HepG2 (cell line): ENCODE data around the gene MSI2.

Source experiments
- ESRRA ChIP-seq: sonication (generic); formaldehyde crosslinking; IDR thresholded peaks from 2 replicates; pipeline ENCODE4 v1.5.1; 2020; ENCODE audit warnings: mild to moderate bottlenecking, low read depth, missing genetic modification reagents
- JUND ChIP-seq: sonication (generic); formaldehyde crosslinking; IDR thresholded peaks from 2 replicates; pipeline ENCODE4 v1.8.0; 2022; ENCODE audit warnings: mild to moderate bottlenecking, missing genetic modification reagents
- ZC3H13 ChIP-seq: sonication (generic); formaldehyde crosslinking; IDR thresholded peaks from 2 replicates; pipeline ENCODE4 v1.8.1; 2023; ENCODE audit warnings: mild to moderate bottlenecking, missing genetic modification reagents, moderate library complexity
- ZNF724P ChIP-seq: sonication (generic); formaldehyde crosslinking; IDR thresholded peaks from 2 replicates; pipeline ENCODE4 v1.8.0; 2022; ENCODE audit warnings: missing genetic modification reagents, borderline replicate concordance
- TF ChIP-seq, protein P1 (sequence below): sonication (generic); formaldehyde crosslinking; IDR thresholded peaks from 2 replicates; pipeline ENCODE4 v1.5.0; 2020; ENCODE audit warnings: mild to moderate bottlenecking, missing genetic modification reagents, moderate library complexity
- TF ChIP-seq, protein P2 (sequence below): sonication (generic); formaldehyde crosslinking; IDR thresholded peaks from 2 replicates; pipeline ENCODE4 v1.5.1; 2020; ENCODE audit warnings: mild to moderate bottlenecking, missing genetic modification reagents
- TF ChIP-seq, protein P3 (sequence below): sonication (generic); formaldehyde crosslinking; IDR thresholded peaks from 2 replicates; pipeline ENCODE4 v1.4.0; 2020; ENCODE audit warnings: missing genetic modification reagents, borderline replicate concordance

DNA sequence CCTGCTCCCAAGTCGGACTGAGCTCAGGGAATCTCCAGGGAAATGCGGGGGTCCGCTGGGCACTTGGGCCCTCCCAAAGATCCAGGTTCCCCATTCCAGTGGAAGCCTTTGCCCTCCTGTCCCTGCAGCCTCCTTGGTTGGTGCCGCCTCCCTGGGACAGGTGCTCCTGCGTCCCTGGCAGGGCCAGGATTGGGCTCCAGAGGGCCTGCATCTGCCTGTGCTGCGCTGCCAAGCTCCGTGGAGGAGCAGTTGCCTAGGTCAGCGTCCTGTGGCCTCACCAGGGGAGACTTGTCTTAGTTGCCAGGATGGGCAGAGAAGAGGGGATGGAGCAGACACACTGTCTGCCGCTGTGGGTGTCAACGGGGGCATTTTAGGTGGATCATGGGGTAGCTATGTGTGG lies 67.1 kb downstream of the MSI2 start:
- TF ChIP-seq ESRRA (CRISPR knock-in tag) (no peak), JUND (CRISPR knock-in tag) (no peak), ZC3H13 (CRISPR knock-in tag) (no peak), ZNF724P (no peak)
- TF ChIP-seq, protein P1, sequence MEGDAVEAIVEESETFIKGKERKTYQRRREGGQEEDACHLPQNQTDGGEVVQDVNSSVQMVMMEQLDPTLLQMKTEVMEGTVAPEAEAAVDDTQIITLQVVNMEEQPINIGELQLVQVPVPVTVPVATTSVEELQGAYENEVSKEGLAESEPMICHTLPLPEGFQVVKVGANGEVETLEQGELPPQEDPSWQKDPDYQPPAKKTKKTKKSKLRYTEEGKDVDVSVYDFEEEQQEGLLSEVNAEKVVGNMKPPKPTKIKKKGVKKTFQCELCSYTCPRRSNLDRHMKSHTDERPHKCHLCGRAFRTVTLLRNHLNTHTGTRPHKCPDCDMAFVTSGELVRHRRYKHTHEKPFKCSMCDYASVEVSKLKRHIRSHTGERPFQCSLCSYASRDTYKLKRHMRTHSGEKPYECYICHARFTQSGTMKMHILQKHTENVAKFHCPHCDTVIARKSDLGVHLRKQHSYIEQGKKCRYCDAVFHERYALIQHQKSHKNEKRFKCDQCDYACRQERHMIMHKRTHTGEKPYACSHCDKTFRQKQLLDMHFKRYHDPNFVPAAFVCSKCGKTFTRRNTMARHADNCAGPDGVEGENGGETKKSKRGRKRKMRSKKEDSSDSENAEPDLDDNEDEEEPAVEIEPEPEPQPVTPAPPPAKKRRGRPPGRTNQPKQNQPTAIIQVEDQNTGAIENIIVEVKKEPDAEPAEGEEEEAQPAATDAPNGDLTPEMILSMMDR (CRISPR knock-in tag), result no peak
- TF ChIP-seq, protein P2, sequence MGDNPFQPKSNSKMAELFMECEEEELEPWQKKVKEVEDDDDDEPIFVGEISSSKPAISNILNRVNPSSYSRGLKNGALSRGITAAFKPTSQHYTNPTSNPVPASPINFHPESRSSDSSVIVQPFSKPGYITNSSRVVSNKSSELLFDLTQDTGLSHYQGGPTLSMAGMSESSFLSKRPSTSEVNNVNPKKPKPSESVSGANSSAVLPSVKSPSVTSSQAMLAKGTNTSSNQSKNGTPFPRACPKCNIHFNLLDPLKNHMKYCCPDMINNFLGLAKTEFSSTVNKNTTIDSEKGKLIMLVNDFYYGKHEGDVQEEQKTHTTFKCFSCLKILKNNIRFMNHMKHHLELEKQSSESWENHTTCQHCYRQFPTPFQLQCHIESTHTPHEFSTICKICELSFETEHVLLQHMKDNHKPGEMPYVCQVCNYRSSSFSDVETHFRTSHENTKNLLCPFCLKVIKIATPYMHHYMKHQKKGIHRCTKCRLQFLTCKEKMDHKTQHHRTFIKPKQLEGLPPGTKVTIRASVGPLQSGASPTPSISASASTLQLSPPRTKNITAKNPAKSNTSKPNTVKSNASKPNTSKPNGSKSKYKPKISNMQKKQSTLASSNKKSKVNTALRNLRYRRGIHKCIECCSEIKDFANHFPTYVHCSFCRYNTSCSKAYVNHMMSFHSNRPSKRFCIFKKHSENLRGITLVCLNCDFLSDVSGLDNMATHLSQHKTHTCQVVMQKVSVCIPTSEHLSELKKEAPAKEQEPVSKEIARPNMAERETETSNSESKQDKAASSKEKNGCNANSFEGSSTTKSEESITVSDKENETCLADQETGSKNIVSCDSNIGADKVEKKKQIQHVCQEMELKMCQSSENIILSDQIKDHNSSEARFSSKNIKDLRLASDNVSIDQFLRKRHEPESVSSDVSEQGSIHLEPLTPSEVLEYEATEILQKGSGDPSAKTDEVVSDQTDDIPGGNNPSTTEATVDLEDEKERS (CRISPR knock-in tag), result no peak
- TF ChIP-seq, protein P3, sequence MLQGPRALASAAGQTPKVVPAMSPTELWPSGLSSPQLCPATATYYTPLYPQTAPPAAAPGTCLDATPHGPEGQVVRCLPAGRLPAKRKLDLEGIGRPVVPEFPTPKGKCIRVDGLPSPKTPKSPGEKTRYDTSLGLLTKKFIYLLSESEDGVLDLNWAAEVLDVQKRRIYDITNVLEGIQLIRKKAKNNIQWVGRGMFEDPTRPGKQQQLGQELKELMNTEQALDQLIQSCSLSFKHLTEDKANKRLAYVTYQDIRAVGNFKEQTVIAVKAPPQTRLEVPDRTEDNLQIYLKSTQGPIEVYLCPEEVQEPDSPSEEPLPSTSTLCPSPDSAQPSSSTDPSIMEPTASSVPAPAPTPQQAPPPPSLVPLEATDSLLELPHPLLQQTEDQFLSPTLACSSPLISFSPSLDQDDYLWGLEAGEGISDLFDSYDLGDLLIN (CRISPR knock-in tag), result no peak
